Trophoblast cell (in vitro differentiated cells and primary cell): Measurements from ENCODE around the gene TRPC4AP.

Source experiments
- DNase-seq, 2 donors: peaks; one replicate each; pipeline ENCODE4 v3.0.0-alpha.2; 2016
- H2AFZ ChIP-seq: 2 replicates; pipeline ENCODE4 v1.6.1; 2013; ENCODE audit warnings: low read length, moderate library complexity, mild to moderate bottlenecking; ENCODE audit not compliant: insufficient read depth, poor library complexity
- H2AK5ac ChIP-seq: 2 replicates; pipeline ENCODE4 v1.6.1; 2013; ENCODE audit warnings: mild to moderate bottlenecking, low read length
- H2BK120ac ChIP-seq: 2 replicates; pipeline ENCODE4 v1.6.1; 2013; ENCODE audit warnings: low read length, mild to moderate bottlenecking, moderate library complexity; ENCODE audit not compliant: insufficient read depth, poor library complexity
- H2BK12ac ChIP-seq: 2 replicates; pipeline ENCODE4 v1.6.1; 2013; ENCODE audit warnings: mild to moderate bottlenecking, low read length, moderate library complexity
- H2BK5ac ChIP-seq: 2 replicates; pipeline ENCODE4 v1.6.1; 2013; ENCODE audit warnings: low read length, low read depth, moderate library complexity, mild to moderate bottlenecking; ENCODE audit not compliant: poor library complexity
- H3K14ac ChIP-seq: 2 replicates; pipeline ENCODE4 v1.6.1; 2013; ENCODE audit warnings: mild to moderate bottlenecking, low read length
- H3K18ac ChIP-seq: 2 replicates; pipeline ENCODE4 v1.6.1; 2013; ENCODE audit warnings: mild to moderate bottlenecking, low read length
- H3K23ac ChIP-seq: 2 replicates; pipeline ENCODE4 v1.6.1; 2013; ENCODE audit warnings: low read length
- H3K27ac ChIP-seq: 2 replicates; pipeline ENCODE4 v1.5.1; 2013; ENCODE audit warnings: low read depth, mild to moderate bottlenecking, inconsistent platforms, low read length, moderate library complexity
- H3K27me3 ChIP-seq: 2 replicates; pipeline ENCODE4 v1.6.1; 2013; ENCODE audit warnings: inconsistent platforms, mild to moderate bottlenecking, low read length, moderate library complexity; ENCODE audit not compliant: insufficient read depth
- H3K36me3 ChIP-seq, 2 experiments: 1 replicate in 1 of 2; 2 replicates in 1 of 2; pipeline ENCODE4 v1.6.1; 2013; ENCODE audit warnings: low read length in 2 of 2, mild to moderate bottlenecking in 2 of 2, moderate library complexity in 1 of 2; ENCODE audit not compliant: insufficient read depth in 2 of 2, control insufficient read depth in 1 of 2
- H3K4ac ChIP-seq: 2 replicates; pipeline ENCODE4 v1.6.1; 2013; ENCODE audit warnings: low read depth, mild to moderate bottlenecking, low read length, moderate library complexity
- H3K4me1 ChIP-seq, 2 experiments: 1 replicate in 1 of 2; 2 replicates in 1 of 2; pipeline ENCODE4 v1.6.1; 2013; ENCODE audit warnings: low read length in 2 of 2, mild to moderate bottlenecking in 2 of 2, moderate library complexity in 1 of 2; ENCODE audit not compliant: insufficient read depth in 2 of 2, control insufficient read depth in 1 of 2
- H3K4me2 ChIP-seq: 2 replicates; pipeline ENCODE4 v1.6.1; 2013; ENCODE audit warnings: inconsistent platforms, mild to moderate bottlenecking, low read length, moderate library complexity
- H3K4me3 ChIP-seq: 2 replicates; pipeline ENCODE4 v1.5.1; 2013; ENCODE audit warnings: mild to moderate bottlenecking, low read depth, low read length, inconsistent platforms
- H3K79me1 ChIP-seq: one replicate; pipeline ENCODE4 v1.6.1; 2013; ENCODE audit warnings: low read length
- H3K79me2 ChIP-seq: 2 replicates; pipeline ENCODE4 v1.6.1; 2013; ENCODE audit warnings: low read length, mild to moderate bottlenecking; ENCODE audit not compliant: control insufficient read depth, insufficient read depth, poor library complexity
- H3K9ac ChIP-seq: 2 replicates; pipeline ENCODE4 v1.6.1; 2013; ENCODE audit warnings: mild to moderate bottlenecking, low read length
- H3K9me3 ChIP-seq: 2 replicates; pipeline ENCODE4 v1.6.1; 2013; ENCODE audit warnings: low read depth, mild to moderate bottlenecking, control low read depth, inconsistent platforms, low read length; ENCODE audit not compliant: insufficient read depth
- H4K12ac ChIP-seq: 2 replicates; pipeline ENCODE4 v1.6.1; 2013; ENCODE audit warnings: low read depth, mild to moderate bottlenecking, low read length, moderate library complexity
- H4K8ac ChIP-seq: 2 replicates; pipeline ENCODE4 v1.6.1; 2013; ENCODE audit warnings: low read depth, mild to moderate bottlenecking, low read length, moderate library complexity
- H4K91ac ChIP-seq: one replicate; pipeline ENCODE4 v1.6.1; 2013; ENCODE audit warnings: low read depth, mild to moderate bottlenecking, low read length, moderate library complexity
- WGBS: extraction: QIAGEN DNeasy Blood & Tissue Kit; methylation state at CpG from one replicate; pipeline ENCODE4 v1.1.7; 2013; ENCODE audit warnings: missing lambda C conversion rate; ENCODE audit not compliant: insufficient read length, insufficient coverage; ENCODE audit errors: extremely low coverage; 5-methylcytosine and 5-hydroxymethylcytosine counted together

Gene TRPC4AP

GRCh38 chr20:34999782-35000181 is 92.8 kb downstream of the TRPC4AP start:
- Histone ChIP-seq H3K4me3 (no peak overlapping the region), H4K91ac (no peak overlapping the region), H3K4me1 (no peaks in the 10 kb centered on the region), H3K36me3 (peaks cover 92 to 97% of the 10 kb centered on the region in 2 experiments), H4K8ac (no peak overlapping the region), H3K9me3 (no peaks in the 10 kb centered on the region), H3K27ac (no peak overlapping the region), H3K14ac (no peak overlapping the region), H2BK12ac (no peak overlapping the region), H4K12ac (no peak overlapping the region), H3K23ac (no peak overlapping the region), H3K4ac (no peak overlapping the region), H3K18ac (no peak overlapping the region), H2AFZ (no peak overlapping the region), H2BK120ac (no peak overlapping the region), H3K79me1 (no peaks in the 10 kb centered on the region), H2AK5ac (no peak overlapping the region), H3K9ac (no peak overlapping the region), H2BK5ac (no peak overlapping the region), H3K79me2 (no peaks in the 10 kb centered on the region), H3K4me2 (no peak overlapping the region), H3K27me3 (no peaks in the 10 kb centered on the region)
- DNase-seq: no peak
- no CpG with 5 or more reads among the region's 10 CpGs for WGBS

- Histone ChIP-seq H3K79me2 (no peaks in the 10 kb centered on the region), H3K36me3 (peaks cover 92% of the 10 kb centered on the region in 2 experiments)
- DNase-seq: no peak
Observed at GRCh38 chr20:34999021-34999451, 93.6 kb downstream of the TRPC4AP start.

GRCh38 chr20:34998331-34998950 is 94.2 kb downstream of the TRPC4AP start:
- no CpG with 5 or more reads among the region's 28 CpGs for WGBS
- H2BK5ac ChIP-seq: no peak overlapping the region
- no peaks in the 10 kb centered on the region for H3K27me3 ChIP-seq
- no peak overlapping the region for H4K12ac ChIP-seq
- H3K18ac ChIP-seq: no peak overlapping the region
- H2BK120ac ChIP-seq: no peak overlapping the region
- no peaks in the 10 kb centered on the region for H3K9me3 ChIP-seq
- no peak overlapping the region for H4K91ac ChIP-seq
- H3K14ac ChIP-seq: no peak overlapping the region
- H3K4me3 ChIP-seq: no peak overlapping the region
- H3K79me1 ChIP-seq: no peaks in the 10 kb centered on the region
- no peak overlapping the region for H2AK5ac ChIP-seq
- H3K4ac ChIP-seq: no peak overlapping the region
- H2AFZ ChIP-seq: no peak overlapping the region
- no peak overlapping the region for H3K4me2 ChIP-seq
- H2BK12ac ChIP-seq: no peak overlapping the region
- H3K23ac ChIP-seq: no peak overlapping the region
- no peaks in the 10 kb centered on the region for H3K4me1 ChIP-seq
- no peak for DNase-seq
- no peak overlapping the region for H3K27ac ChIP-seq
- peaks cover 91 to 92% of the 10 kb centered on the region in 2 experiments for H3K36me3 ChIP-seq
- no peak overlapping the region for H4K8ac ChIP-seq
- H3K79me2 ChIP-seq: no peaks in the 10 kb centered on the region
- H3K9ac ChIP-seq: no peak overlapping the region

More at GRCh38 chr20:34999021-34999451, 93.6 kb downstream of the TRPC4AP start:
- H3K4ac ChIP-seq: no peak overlapping the region
- H4K12ac ChIP-seq: no peak overlapping the region
- H3K23ac ChIP-seq: no peak overlapping the region
- H3K4me1 ChIP-seq: no peaks in the 10 kb centered on the region
- no peak overlapping the region for H2AK5ac ChIP-seq
- no peak overlapping the region for H4K8ac ChIP-seq
- no peak overlapping the region for H3K14ac ChIP-seq
- no peaks in the 10 kb centered on the region for H3K9me3 ChIP-seq
- no CpG with 5 or more reads among the region's 25 CpGs for WGBS
- no peaks in the 10 kb centered on the region for H3K79me1 ChIP-seq
- no peak overlapping the region for H2BK12ac ChIP-seq
- H3K4me2 ChIP-seq: no peak overlapping the region
- no peaks in the 10 kb centered on the region for H3K27me3 ChIP-seq
- H3K4me3 ChIP-seq: no peak overlapping the region
- no peak overlapping the region for H2BK120ac ChIP-seq
- H2AFZ ChIP-seq: no peak overlapping the region
- no peak overlapping the region for H3K9ac ChIP-seq
- H4K91ac ChIP-seq: no peak overlapping the region
- no peak overlapping the region for H3K18ac ChIP-seq
- no peak overlapping the region for H3K27ac ChIP-seq
- H2BK5ac ChIP-seq: no peak overlapping the region

- Histone ChIP-seq H4K12ac (no peak overlapping the region), H2BK120ac (no peak overlapping the region), H2BK12ac (no peak overlapping the region), H3K23ac (no peak overlapping the region), H3K36me3 (peaks cover 90 to 91% of the 10 kb centered on the region in 2 experiments), H3K79me1 (no peaks in the 10 kb centered on the region), H3K79me2 (no peaks in the 10 kb centered on the region), H3K27me3 (no peaks in the 10 kb centered on the region), H3K14ac (no peak overlapping the region), H4K91ac (no peak overlapping the region), H2AK5ac (no peak overlapping the region), H3K4me3 (no peak overlapping the region), H3K4me2 (no peak overlapping the region), H2BK5ac (no peak overlapping the region), H2AFZ (no peak overlapping the region), H4K8ac (no peak overlapping the region), H3K9me3 (no peaks in the 10 kb centered on the region), H3K4me1 (no peaks in the 10 kb centered on the region), H3K9ac (no peak overlapping the region), H3K27ac (no peak overlapping the region), H3K18ac (no peak overlapping the region), H3K4ac (no peak overlapping the region)
- no peak for DNase-seq
- no CpG with 5 or more reads among the region's 2 CpGs for WGBS
Observed at GRCh38 chr20:34997774-34998173, 94.8 kb downstream of the TRPC4AP start.
